Endothelial cell of umbilical vein (primary cell): ENCODE measurements around the gene FAM167B.

ENCODE experiments used
- EZH2 ChIP-seq: IDR thresholded peaks from 2 replicates; pipeline ENCODE4 v1.6.1; 2012; ENCODE audit warnings: borderline replicate concordance, low read depth, mild to moderate bottlenecking, moderate library complexity, low read length, inconsistent platforms; ENCODE audit not compliant: severe bottlenecking
- JUN ChIP-seq: IDR thresholded peaks from 2 replicates; pipeline ENCODE4 v1.6.1; 2011; ENCODE audit warnings: borderline replicate concordance, low read depth; ENCODE audit not compliant: insufficient read length, insufficient read depth
- MYC ChIP-seq: IDR thresholded peaks from one replicate; pipeline ENCODE4 v1.6.1; 2011; ENCODE audit warnings: mild to moderate bottlenecking, low read depth, low read length
- POLR2A ChIP-seq: IDR thresholded peaks from 2 replicates; pipeline ENCODE4 v1.6.1; 2012; ENCODE audit warnings: low read depth, mild to moderate bottlenecking, control low read depth, low read length
- POLR2AphosphoS5 ChIP-seq: IDR thresholded peaks from 2 replicates; pipeline ENCODE4 v1.6.1; 2012; ENCODE audit warnings: low read depth, mild to moderate bottlenecking, control low read depth, low read length, moderate library complexity; ENCODE audit not compliant: insufficient read depth
- TF ChIP-seq, protein P1 (sequence below), 2 donors: IDR thresholded peaks; 1 replicate in 1 of 2; 2 replicates in 1 of 2; pipeline ENCODE4 v1.5.1; 2011; ENCODE audit warnings: low read length in 2 of 2, mild to moderate bottlenecking in 2 of 2, moderate library complexity in 2 of 2, control low read depth in 1 of 2, inconsistent platforms in 1 of 2, low read depth in 1 of 2; ENCODE audit not compliant: insufficient read depth in 1 of 2; ENCODE audit errors: extremely low read depth in 1 of 2

DNA sequence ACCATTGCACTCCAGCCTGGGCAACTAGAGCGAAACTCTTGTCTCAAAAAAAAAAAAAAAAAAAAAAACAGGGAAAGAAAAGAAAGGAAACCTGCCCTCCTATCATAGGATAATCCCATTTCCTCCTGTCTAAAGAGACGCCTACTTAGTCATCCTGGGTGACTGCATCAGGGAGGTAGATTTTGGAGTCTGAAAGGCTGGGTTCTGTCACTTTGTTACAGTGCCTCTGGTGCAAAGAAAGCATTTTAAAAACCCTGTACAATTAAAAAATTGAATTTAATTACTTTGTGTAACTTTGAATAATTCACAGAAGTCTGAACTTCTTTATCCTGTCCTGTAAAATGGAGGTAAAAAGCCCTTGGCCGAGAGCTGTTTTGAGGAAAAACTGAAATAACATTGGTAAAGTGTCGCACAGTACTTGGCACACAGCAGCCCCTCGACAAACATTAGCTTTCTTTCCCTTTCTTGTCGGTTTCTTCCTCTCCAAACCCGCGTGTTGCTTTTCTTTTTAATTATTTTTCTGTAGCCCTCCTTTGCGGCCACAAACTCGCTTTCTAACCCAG is 44.2 kb downstream of the FAM167B start:
- TF ChIP-seq, protein P1, sequence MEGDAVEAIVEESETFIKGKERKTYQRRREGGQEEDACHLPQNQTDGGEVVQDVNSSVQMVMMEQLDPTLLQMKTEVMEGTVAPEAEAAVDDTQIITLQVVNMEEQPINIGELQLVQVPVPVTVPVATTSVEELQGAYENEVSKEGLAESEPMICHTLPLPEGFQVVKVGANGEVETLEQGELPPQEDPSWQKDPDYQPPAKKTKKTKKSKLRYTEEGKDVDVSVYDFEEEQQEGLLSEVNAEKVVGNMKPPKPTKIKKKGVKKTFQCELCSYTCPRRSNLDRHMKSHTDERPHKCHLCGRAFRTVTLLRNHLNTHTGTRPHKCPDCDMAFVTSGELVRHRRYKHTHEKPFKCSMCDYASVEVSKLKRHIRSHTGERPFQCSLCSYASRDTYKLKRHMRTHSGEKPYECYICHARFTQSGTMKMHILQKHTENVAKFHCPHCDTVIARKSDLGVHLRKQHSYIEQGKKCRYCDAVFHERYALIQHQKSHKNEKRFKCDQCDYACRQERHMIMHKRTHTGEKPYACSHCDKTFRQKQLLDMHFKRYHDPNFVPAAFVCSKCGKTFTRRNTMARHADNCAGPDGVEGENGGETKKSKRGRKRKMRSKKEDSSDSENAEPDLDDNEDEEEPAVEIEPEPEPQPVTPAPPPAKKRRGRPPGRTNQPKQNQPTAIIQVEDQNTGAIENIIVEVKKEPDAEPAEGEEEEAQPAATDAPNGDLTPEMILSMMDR (IDR thresholded peaks at IDR 0.05; ENCODE audit: extremely low read depth in 1 of 2, insufficient read depth in 1 of 2, low read depth in 1 of 2, low read length in 2 of 2) = no peak
- TF ChIP-seq JUN = no peak
- no peak for TF ChIP-seq POLR2AphosphoS5
- TF ChIP-seq POLR2A = no peak
- no peak for TF ChIP-seq EZH2
- no peak for TF ChIP-seq MYC
